Activated T-cell treated with anti-CD3 and anti-CD28 coated beads, Interleukin-2, amount 50 U/mL, for 48 hours (primary cell): ENCODE results near the gene SGPP1.
A peak's percentile ranks its signal among the peaks of the same experiment; 100 is the strongest.
"Not testable (repeated sequence)": the region's sequence is repeated elsewhere in the genome, so short reads cannot be mapped to it uniquely, and the experiment has no call there.

Experiments
- DNase-seq, 2 experiments: peaks; one replicate each; pipeline ENCODE4 v3.0.0-alpha.2; 2020

The SGPP1 gene

GRCh38 chr14:63725786-63726460, 1.9 kb downstream of the SGPP1 start:
- no peak for DNase-seq

GRCh38 chr14:63717702-63718101, 10.2 kb downstream of the SGPP1 start:
- no peak for DNase-seq

DNA sequence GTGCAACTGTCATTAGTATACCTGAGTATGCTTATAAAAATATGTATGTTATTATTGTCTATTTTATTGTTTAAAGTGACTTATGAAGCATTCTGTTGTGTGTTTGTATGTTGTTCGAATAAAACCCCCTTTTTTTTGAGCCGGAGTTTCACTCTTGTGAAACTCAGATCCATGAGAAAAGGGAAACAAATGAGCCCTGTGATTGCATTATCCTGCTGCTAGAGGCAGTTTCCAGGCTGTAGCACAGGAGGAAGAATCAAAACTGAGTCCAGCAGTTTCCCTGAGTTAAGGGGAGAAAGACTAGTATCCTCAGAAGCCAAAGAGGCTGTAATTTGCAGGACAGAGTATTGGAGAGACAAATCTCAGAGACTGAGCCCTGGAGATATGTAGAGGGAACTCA, 12.5 kb downstream of the SGPP1 start:
- DNase-seq = no peak

DNA sequence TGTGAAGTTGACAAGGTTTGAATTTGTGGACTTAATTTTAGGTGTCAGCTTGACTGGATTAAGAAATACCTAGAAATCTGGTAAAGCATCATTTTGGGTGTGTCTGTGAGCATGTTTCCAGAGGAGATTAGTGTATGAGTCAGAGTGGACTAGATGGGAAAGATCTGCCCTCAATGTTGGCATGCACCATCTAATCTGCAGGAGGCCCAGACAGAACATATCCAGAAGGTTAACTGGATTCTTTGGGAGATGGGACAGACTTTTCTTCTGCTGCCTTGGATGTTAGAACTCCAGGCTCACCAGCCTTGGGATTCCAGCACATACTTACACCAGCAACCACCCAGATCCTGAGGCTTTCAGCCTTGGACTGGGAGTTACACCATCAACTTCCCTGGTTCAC, 14.1 kb downstream of the SGPP1 start:
- no peak for DNase-seq

DNA sequence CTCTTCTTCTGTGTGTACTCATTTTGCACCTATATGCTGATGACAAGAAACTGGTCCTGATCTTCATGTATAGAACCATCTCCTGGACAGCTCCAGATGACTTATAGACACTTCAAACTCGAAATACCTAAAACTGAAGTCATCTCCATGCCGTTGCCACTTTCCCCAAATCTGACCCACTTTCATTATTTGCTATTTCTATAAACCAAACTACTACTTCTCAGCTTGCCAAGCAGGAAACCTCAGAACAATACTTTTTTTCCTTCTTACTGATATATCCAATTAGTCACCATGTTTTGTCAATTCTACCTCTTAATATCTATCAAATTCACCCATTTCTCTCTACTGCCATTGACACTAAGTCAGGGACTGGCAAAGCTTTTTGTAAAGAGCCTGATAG, 14.8 kb downstream of the SGPP1 start:
- DNase-seq = peak in 1 of 2 experiments; percentile 22

DNA sequence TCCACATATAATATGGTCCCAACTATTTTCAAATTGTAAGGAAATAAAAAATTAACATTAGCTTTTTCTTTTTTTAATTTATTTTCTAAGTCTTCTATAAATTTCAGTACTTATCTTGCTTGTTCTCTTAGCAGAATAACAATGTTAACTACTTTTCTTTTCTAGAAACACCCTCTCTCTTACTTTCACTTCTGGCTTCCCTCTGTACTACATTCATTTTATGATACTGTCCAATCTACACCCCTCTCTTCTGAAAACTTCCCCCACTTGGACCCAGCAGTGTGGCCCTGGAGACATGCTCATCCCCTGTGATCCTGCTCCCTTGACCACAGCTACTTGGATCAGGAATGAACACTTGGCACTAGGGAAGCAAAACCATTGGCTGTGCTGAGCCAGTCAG, 15.7 kb downstream of the SGPP1 start:
- DNase-seq = no peak

DNA sequence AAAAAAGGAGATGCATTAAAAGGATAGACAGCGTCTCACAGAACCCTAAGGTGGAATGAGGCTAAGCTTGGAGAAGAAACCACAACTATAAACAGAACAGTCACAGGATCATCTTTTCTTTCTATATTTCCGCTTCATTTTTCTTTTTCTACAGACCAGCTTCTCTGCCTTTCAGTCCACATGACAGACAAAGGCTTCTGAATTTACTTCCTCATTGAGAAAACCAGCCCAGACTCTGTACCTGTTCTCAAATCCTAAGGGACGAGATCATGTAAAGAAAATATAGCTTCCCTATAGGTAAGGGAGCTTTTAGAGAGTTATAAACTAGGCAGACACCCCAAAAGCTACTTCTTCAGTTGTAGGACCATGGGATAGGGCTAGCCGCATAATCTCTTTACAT, 17.4 kb downstream of the SGPP1 start:
- DNase-seq = no peak

- no peak for DNase-seq
Observed at GRCh38 chr14:63709589-63709988, 18.3 kb downstream of the SGPP1 start.

DNA sequence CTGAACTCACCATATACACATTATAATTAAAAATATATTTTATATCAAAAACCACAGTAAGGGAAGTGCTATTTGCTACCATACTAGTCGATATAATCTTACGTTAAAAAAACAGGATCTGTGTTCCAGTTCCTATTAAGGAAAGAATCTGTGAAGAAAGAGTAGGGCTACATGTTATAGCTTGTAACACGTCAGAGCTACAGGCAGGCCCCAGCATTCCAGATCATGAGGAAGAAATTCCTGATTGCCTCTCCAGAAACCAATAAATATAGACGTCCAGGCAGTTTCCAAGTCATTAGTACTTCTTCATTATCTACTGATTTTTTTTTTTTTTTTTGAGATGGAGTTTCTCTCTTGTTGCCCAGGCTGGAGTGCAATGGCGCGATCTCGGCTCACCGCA, 20.6 kb downstream of the SGPP1 start:
- no peak for DNase-seq

DNA sequence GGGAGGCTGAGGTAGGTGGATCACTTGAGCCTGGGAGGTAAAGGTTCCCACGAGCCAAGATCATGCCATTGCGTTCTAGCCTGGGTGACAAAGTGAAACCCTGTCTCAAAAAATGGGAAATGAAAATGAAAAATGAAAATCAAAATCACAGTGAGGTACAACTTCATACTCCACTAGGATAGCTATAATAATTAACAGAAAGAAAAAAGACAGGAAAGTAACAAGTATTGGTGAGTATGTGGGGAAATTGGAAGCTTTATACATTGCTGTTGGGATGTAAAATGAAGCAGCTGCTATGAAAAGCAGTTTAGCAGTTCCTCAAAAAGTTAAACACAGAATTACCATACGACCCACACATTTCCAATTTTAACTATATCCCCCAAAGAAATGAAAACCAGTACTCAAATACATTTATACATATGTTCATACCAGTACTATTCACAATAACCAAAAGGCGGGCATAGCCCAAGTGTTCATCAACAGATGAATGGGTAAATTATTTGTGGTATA, 22.2 kb downstream of the SGPP1 start:
- no peak for DNase-seq

DNA sequence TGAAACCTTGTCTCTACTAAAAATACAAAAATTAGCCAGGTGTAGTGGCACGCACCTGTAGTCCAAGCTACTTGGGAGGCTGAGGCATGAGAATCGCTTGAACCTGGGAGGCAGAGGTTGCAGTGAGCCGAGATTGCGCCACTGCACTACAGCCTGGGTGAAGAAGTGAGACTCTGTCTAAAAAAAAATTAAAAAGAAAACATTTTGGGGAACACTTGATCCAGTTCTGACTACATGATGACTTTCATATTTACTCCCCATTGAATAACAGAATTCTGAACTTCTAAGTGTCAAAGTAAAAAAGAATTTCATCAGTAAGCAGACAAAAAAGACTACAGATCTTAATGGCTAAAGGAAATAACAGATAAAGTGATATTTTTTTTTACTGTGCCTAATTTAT, 25.3 kb downstream of the SGPP1 start:
- DNase-seq = not testable (repeated sequence)

GRCh38 chr14:63701606-63702299, 26.1 kb downstream of the SGPP1 start:
- DNase-seq = no peak

GRCh38 chr14:63692310-63693020, 35.4 kb downstream of the SGPP1 start:
- no peak for DNase-seq

- DNase-seq = no peak
Observed at GRCh38 chr14:63689132-63689531, 38.7 kb downstream of the SGPP1 start.

DNA sequence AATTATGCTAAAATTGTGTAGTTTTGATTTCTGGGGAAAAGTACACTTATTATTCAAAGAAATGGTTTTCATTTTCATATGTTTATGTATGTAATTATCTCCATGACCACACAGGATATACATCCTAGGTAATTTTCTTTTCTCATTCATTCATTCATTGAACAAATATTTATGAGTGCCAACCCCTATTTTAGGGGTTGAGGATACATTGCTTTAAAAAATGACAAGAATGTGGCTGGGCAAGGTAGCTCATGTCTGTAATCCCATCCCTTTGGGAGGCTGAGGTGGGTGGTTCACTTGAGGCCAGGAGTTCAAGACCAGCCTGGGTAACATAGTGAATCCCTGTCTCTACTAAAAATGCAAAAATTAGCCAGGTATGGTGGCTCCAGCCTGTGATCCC, 40.9 kb downstream of the SGPP1 start:
- DNase-seq = no peak

DNA sequence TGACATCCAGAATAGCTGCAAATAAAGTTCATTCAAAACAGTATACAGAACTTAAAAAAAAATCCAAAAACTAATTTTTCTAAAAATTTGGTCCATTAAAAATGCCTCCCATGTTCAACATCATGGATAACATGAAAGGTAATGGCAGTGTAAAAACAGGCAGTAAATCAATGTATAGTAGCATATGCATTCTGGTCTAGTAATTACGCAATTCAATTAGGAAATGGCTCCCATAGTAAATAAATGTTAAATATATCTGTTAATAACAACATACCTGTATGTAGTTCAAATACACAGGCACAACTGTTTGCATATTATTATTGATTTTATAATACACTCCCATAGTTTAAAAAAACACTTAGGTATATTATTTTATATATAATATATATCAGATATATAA, 42.5 kb downstream of the SGPP1 start:
- DNase-seq = no peak

- no peak for DNase-seq
Observed at GRCh38 chr14:63682727-63683593, 44.9 kb downstream of the SGPP1 start.

DNA sequence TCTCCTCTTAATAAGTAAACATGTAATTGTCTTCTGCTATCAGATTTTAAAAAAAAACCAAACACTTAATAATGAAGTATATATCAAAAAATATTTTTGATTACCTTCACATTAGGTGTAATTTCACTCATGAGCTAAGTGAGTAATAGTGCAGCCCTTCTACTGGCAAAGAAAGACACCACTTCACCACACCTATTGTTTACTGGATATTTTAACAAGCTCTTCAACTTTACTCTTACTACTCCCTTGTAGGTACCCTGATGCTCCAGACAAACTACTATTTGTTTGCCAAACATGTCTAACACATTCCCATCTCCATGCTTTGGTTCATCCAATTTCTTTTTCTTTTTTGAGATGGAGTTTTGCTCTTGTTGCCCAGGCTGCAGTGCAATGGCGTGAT, 49.3 kb downstream of the SGPP1 start:
- DNase-seq = no peak

- no peak for DNase-seq
Observed at GRCh38 chr14:63677891-63678379, 49.9 kb downstream of the SGPP1 start.

GRCh38 chr14:63676615-63677014, 51.2 kb downstream of the SGPP1 start:
- no peak for DNase-seq

DNA sequence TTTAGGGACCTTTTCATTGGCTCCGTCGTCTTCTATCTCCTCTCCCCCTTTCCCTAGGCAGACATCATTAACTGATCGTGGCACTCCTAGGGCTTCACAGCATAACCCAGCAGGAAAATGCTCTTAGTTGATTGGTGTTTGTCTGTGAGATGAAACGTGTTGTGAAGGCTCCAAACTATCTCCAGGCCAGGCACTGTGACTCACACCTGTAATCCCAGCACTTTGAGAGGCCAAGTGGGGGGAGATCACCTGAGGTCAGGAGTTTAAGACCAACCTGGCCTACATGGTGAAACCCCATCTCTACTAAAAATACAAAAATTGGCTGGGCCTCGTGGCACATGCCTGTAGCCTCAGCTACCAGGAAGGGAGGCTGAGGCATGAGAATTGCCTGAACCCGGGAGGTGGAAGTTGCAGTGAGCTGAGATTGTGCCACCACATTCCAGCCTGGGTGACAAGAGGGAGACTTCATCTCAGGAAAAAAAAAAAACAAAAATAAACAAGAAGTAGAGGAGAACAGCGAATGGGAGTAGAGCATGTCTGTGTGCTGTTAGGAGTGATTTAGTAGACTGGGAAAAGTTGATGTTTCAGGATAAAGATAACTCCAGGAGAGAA, 53.9 kb downstream of the SGPP1 start:
- DNase-seq = no peak

GRCh38 chr14:63673255-63673654, 54.6 kb downstream of the SGPP1 start:
- DNase-seq = no peak
